Right atrium auricular region (tissue), 2 donors: ENCODE data around the gene ANO4. TPM values are rescaled to one million over a fixed set of nuclear protein-coding genes. Genes with fewer than 3 reads are reported as not detected.

Source experiments
- DNase-seq: peaks from one replicate; pipeline ENCODE4 v3.0.0-alpha.2; 2019; ENCODE audit warnings: low spot score
- H3K27ac ChIP-seq, 2 donors: fragments of 200-600 bp; sonication (generic); 1 replicate in 1 of 2; 2 replicates in 1 of 2; pipeline ENCODE4 v1.5.1; 2016 to 2019
- H3K27me3 ChIP-seq, 2 donors: fragments of 200-600 bp; sonication (generic); one replicate each; pipeline versions ENCODE4 v1.5.1 to v1.6.0; 2017 to 2019
- H3K36me3 ChIP-seq: fragments of 200-600 bp; sonication (generic); one replicate; pipeline ENCODE4 v1.5.1; 2016
- H3K4me1 ChIP-seq, 2 donors: fragments of 200-600 bp; sonication (generic); one replicate each; pipeline versions ENCODE4 v1.5.1 to v1.6.0; 2017 to 2019
- H3K4me3 ChIP-seq, 2 donors: fragments of 200-600 bp; sonication (generic); 1 replicate in 1 of 2; 2 replicates in 1 of 2; pipeline ENCODE4 v1.5.1; 2017 to 2019; ENCODE audit warnings: mild to moderate bottlenecking in 1 of 2, moderate library complexity in 1 of 2
- H3K9me3 ChIP-seq, 2 donors: fragments of 200-600 bp; sonication (generic); one replicate each; pipeline ENCODE4 v1.5.1; 2019
- total RNA-seq, 2 donors: library from RNA; depleted of rRNA; stranded (reverse); fragments of >200 nt; gene quantifications; one replicate each; pipeline ENCODE4 v1.1.0, GENCODE V29; 2016
- TF ChIP-seq, protein P1 (sequence below), 2 donors: fragments of 200-600 bp; sonication (generic); IDR thresholded peaks; one replicate each; pipeline ENCODE4 v1.5.1; 2019; ENCODE audit warnings: antibody characterized with exemption in 2 of 2

ANO4 gene
- total RNA-seq, 2 donors from 2014 or later, result 0.47 TPM; not detected in 1

GRCh38 chr12:100862676-100863075 is 68.1 kb downstream of the ANO4 start:
- TF ChIP-seq, protein P1, sequence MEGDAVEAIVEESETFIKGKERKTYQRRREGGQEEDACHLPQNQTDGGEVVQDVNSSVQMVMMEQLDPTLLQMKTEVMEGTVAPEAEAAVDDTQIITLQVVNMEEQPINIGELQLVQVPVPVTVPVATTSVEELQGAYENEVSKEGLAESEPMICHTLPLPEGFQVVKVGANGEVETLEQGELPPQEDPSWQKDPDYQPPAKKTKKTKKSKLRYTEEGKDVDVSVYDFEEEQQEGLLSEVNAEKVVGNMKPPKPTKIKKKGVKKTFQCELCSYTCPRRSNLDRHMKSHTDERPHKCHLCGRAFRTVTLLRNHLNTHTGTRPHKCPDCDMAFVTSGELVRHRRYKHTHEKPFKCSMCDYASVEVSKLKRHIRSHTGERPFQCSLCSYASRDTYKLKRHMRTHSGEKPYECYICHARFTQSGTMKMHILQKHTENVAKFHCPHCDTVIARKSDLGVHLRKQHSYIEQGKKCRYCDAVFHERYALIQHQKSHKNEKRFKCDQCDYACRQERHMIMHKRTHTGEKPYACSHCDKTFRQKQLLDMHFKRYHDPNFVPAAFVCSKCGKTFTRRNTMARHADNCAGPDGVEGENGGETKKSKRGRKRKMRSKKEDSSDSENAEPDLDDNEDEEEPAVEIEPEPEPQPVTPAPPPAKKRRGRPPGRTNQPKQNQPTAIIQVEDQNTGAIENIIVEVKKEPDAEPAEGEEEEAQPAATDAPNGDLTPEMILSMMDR (IDR thresholded peaks at IDR 0.05), result no peak
- no peak for DNase-seq
- H3K4me3 ChIP-seq, result no peak overlapping the region
- no peaks in the 10 kb centered on the region for H3K36me3 ChIP-seq
- H3K27me3 ChIP-seq, result no peaks in the 10 kb centered on the region
- no peaks in the 10 kb centered on the region for H3K9me3 ChIP-seq
- H3K4me1 ChIP-seq, result no peaks in the 10 kb centered on the region
- no peak overlapping the region for H3K27ac ChIP-seq

DNA sequence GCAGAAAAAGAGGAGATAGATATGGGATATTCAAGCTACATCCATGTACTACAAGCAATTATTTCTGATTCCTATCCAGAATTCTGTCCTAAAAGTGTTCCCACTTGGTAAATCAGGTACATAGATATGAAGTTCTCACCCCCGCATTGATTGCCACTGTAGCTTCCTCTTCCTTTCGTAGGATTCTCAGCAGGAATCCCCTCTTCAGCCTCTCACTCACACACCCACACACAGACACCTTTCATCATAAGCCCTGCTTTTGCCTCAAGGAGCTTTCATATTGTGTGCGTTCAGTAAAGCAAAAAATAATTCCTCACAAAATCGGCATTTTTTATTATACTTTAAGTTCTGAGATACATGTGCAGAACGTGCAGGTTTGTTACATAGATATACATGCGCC is 69.8 kb downstream of the ANO4 start:
- H3K27me3 ChIP-seq, result no peaks in the 10 kb centered on the region
- H3K36me3 ChIP-seq, result no peaks in the 10 kb centered on the region
- no peak overlapping the region for H3K4me3 ChIP-seq
- TF ChIP-seq, protein P1 (IDR thresholded peaks at IDR 0.05), result no peak
- H3K4me1 ChIP-seq, result no peaks in the 10 kb centered on the region
- no peak for DNase-seq
- no peaks in the 10 kb centered on the region for H3K9me3 ChIP-seq
- no peak overlapping the region for H3K27ac ChIP-seq

GRCh38 chr12:100867639-100868393 is 73.2 kb downstream of the ANO4 start:
- TF ChIP-seq, protein P1 (IDR thresholded peaks at IDR 0.05), result no peak
- H3K36me3 ChIP-seq, result no peaks in the 10 kb centered on the region
- H3K4me1 ChIP-seq, result no peaks in the 10 kb centered on the region
- no peak for DNase-seq
- no peak overlapping the region for H3K4me3 ChIP-seq
- no peak overlapping the region for H3K27ac ChIP-seq
- no peaks in the 10 kb centered on the region for H3K27me3 ChIP-seq
- H3K9me3 ChIP-seq, result no peaks in the 10 kb centered on the region

DNA sequence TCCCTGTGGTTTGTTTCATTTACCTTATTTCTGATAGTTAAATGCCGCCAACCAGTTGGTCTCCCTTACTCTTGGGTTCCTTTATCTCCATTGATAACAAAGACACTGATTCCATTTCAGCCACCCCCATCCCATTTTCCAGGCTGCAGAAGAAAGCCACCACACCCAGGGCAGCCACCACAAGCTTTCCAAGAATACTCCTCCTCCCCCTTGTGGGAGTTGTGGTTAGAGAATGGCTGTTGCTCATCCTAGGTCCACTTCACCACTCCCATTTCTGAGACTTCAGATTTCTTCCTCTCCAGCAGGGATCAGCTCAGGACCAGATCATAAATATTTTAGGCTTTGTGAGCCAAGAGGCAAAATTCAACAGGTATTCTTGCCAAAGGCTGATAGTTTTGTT is 73.9 kb downstream of the ANO4 start:
- Histone ChIP-seq H3K4me3 (no peak overlapping the region), H3K4me1 (no peaks in the 10 kb centered on the region), H3K9me3 (peaks cover 0 to 2% of the 10 kb centered on the region in 2 donors), H3K27me3 (no peaks in the 10 kb centered on the region), H3K27ac (no peak overlapping the region), H3K36me3 (no peaks in the 10 kb centered on the region)
- no peak for DNase-seq
- TF ChIP-seq, protein P1 (IDR thresholded peaks at IDR 0.05), result no peak

DNA sequence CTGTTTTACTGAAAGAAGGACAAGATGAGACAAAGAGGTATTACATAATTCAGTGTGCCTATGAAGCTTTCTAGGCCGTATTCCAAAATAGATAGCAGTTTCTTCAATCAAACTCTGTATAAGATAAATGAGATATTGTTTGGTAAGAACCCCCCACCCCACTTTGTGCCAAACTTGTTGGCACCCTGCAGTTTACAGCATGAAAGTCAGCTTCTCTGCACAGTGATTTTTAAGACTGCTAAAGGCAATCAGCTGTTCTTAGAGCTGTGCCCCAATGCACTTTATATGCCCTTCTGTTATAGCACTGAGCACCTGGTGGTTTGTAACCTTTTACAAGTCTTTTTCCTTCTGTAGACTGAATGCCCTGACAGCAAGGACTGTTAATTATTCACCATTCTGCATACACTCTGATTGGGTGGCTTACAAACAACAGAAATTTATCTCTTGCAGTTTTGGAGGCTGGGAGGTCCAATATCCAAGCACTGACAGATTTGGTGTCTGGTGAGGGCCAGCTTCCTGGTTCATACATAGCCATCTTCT is 76.7 kb downstream of the ANO4 start:
- H3K27ac ChIP-seq, result no peak overlapping the region
- peaks cover 0 to 14% of the 10 kb centered on the region in 2 donors for H3K9me3 ChIP-seq
- no peak for DNase-seq
- TF ChIP-seq, protein P1 (IDR thresholded peaks at IDR 0.05), result no peak
- no peaks in the 10 kb centered on the region for H3K4me1 ChIP-seq
- H3K36me3 ChIP-seq, result no peaks in the 10 kb centered on the region
- H3K27me3 ChIP-seq, result no peaks in the 10 kb centered on the region
- H3K4me3 ChIP-seq, result no peak overlapping the region
